Measurements from ENCODE around the gene KCNN3. TPM values are rescaled to one million over a fixed set of nuclear protein-coding genes. Genes with fewer than 3 reads are reported as not detected.

KCNN3 gene
- total RNA-seq, 1 donor from 2014 or later: 0.86 TPM

DNA sequence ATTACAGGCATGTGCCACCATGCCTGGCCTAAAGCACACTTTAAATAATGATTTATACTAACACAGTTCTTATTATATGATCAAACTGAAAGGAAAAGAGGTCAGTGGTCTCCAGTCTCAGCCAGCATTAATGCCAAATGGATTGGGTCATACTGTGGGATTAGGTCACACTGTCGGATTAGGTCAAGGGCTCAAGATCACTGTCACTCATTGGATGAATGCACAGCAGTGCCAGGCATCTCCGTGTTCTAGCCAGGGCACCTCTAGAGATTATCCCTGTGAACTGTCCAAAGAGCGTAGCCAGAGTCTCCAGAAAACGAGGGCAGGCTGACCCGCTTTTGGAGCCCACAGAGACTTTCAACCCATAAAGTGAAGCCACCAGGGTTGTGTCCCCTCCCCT lies 70.9 kb downstream of the KCNN3 start:
- Mint-ChIP-seq H3K27ac (no peak overlapping the region), H3K4me1 (ENCODE audit: low read depth) (no peaks in the 10 kb centered on the region), H3K9me3 (ENCODE audit: low read depth) (no peaks in the 10 kb centered on the region), H3K36me3 (ENCODE audit: insufficient read depth) (no peaks in the 10 kb centered on the region), H3K4me3 (ENCODE audit: low read depth) (no peak overlapping the region), H3K27me3 (peaks cover 32% of the 10 kb centered on the region)
- no peak for DNase-seq (ENCODE audit: low spot score, unreplicated experiment)
- TF ChIP-seq, protein P1, sequence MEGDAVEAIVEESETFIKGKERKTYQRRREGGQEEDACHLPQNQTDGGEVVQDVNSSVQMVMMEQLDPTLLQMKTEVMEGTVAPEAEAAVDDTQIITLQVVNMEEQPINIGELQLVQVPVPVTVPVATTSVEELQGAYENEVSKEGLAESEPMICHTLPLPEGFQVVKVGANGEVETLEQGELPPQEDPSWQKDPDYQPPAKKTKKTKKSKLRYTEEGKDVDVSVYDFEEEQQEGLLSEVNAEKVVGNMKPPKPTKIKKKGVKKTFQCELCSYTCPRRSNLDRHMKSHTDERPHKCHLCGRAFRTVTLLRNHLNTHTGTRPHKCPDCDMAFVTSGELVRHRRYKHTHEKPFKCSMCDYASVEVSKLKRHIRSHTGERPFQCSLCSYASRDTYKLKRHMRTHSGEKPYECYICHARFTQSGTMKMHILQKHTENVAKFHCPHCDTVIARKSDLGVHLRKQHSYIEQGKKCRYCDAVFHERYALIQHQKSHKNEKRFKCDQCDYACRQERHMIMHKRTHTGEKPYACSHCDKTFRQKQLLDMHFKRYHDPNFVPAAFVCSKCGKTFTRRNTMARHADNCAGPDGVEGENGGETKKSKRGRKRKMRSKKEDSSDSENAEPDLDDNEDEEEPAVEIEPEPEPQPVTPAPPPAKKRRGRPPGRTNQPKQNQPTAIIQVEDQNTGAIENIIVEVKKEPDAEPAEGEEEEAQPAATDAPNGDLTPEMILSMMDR (IDR thresholded peaks at IDR 0.05; ENCODE audit: unreplicated experiment): no peak

DNA sequence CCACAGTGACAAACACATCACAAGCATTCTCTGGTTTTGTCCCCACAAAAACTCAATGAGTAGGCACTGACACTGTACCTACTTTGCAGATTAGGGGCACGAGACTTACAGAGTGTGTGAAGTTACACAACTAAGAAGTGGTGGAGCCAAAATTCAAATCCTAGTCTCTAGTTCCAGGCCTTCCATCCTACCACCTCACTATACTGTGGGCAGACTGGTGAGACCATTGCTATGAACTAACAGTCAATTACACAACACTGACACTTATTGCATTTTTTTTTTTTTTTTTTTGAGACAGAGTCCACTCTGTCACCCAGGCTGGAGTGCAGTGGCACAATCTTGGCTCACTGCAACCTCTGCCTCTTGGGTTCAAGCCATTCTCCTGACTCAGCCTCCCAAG lies 71.4 kb downstream of the KCNN3 start:
- H3K9me3 Mint-ChIP-seq (ENCODE audit: low read depth): no peaks in the 10 kb centered on the region
- no peak overlapping the region for H3K4me3 Mint-ChIP-seq (ENCODE audit: low read depth)
- H3K27ac Mint-ChIP-seq: no peak overlapping the region
- no peak for DNase-seq (ENCODE audit: low spot score, unreplicated experiment)
- H3K36me3 Mint-ChIP-seq (ENCODE audit: insufficient read depth): no peaks in the 10 kb centered on the region
- peaks cover 31% of the 10 kb centered on the region for H3K27me3 Mint-ChIP-seq
- no peaks in the 10 kb centered on the region for H3K4me1 Mint-ChIP-seq (ENCODE audit: low read depth)
- TF ChIP-seq, protein P1 (IDR thresholded peaks at IDR 0.05; ENCODE audit: unreplicated experiment): no peak

DNA sequence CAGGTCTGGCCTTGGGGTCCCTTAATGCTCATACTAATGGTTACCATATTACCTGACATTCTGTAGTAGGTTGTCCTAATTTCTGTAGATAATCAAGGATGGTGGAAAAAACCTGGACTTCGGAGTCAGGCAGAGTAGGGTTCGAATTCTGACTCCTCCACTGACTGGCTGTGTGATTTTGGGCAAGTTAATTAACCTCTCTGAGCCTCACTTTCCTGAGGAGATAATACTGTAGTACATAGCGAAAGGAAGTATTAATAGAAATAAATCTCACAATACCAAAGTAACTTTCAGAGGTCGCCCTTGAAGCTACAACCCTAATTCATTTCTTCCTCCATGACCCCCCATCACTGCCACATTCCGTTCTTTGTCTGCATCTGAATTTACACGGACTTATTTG lies 72.9 kb downstream of the KCNN3 start:
- Mint-ChIP-seq H3K4me1 (ENCODE audit: low read depth) (no peaks in the 10 kb centered on the region), H3K36me3 (ENCODE audit: insufficient read depth) (no peaks in the 10 kb centered on the region), H3K27me3 (peaks cover 35% of the 10 kb centered on the region), H3K9me3 (ENCODE audit: low read depth) (no peaks in the 10 kb centered on the region), H3K4me3 (ENCODE audit: low read depth) (no peak overlapping the region), H3K27ac (no peak overlapping the region)
- DNase-seq (ENCODE audit: low spot score, unreplicated experiment): no peak
- TF ChIP-seq, protein P1 (IDR thresholded peaks at IDR 0.05; ENCODE audit: unreplicated experiment): no peak

DNA sequence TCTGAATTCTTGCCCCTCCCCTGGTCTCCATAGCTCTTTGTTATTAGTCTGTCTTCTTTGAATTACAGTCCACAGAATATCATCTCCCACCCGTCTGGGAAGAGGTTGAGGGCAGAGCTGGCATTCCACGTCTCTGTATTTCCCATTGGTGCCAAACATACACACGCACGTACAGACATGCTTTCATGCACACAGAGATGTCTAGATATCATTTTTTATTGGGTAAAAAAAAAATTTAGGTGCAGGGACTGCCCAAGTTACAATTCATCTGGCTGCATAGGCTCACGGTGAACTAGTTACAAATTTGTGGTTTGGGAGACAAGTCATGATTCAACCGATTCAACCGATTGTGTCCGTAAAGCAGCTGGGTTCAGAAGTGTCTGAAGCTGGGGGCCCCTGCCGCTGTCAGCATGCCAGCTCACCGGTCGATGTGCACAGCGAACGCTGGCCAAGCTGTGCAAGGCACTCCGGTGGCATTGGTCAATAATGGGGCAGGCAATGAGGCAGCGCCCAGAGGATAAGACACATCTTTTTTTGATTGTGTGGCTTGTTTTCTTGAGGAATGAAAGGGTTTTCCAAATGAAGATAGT lies 73.7 kb downstream of the KCNN3 start:
- no peak for DNase-seq (ENCODE audit: low spot score, unreplicated experiment)
- Mint-ChIP-seq H3K9me3 (ENCODE audit: low read depth) (no peaks in the 10 kb centered on the region), H3K36me3 (ENCODE audit: insufficient read depth) (no peaks in the 10 kb centered on the region), H3K27ac (no peak overlapping the region), H3K4me3 (ENCODE audit: low read depth) (no peak overlapping the region), H3K27me3 (peaks cover 37% of the 10 kb centered on the region), H3K4me1 (ENCODE audit: low read depth) (no peaks in the 10 kb centered on the region)
- TF ChIP-seq, protein P1 (IDR thresholded peaks at IDR 0.05; ENCODE audit: unreplicated experiment): no peak

DNA sequence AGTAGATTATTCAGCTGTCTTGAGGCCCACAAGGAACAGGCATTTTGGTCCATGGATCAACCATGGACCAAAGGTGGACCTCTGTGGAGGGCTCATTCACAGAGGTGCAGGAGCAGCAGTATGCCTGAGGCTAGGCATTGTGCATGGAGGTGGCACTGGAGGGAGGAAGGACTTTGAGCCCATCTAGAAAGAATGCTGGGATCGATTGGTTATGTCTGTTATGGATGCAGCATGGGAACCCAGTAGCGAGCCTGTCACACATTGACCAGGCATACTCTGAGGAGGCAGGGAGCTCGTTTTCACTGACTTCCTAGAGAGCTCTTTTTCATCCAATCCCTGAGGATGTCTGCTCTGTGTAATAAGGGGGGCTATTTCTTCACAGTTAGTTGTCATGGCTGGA lies 75.5 kb downstream of the KCNN3 start:
- H3K4me3 Mint-ChIP-seq (ENCODE audit: low read depth): no peak overlapping the region
- no peak for DNase-seq (ENCODE audit: low spot score, unreplicated experiment)
- TF ChIP-seq, protein P1 (IDR thresholded peaks at IDR 0.05; ENCODE audit: unreplicated experiment): no peak
- H3K9me3 Mint-ChIP-seq (ENCODE audit: low read depth): no peaks in the 10 kb centered on the region
- peaks cover 37% of the 10 kb centered on the region for H3K27me3 Mint-ChIP-seq
- no peaks in the 10 kb centered on the region for H3K4me1 Mint-ChIP-seq (ENCODE audit: low read depth)
- no peak overlapping the region for H3K27ac Mint-ChIP-seq
- H3K36me3 Mint-ChIP-seq (ENCODE audit: insufficient read depth): no peaks in the 10 kb centered on the region
